GM18526 (cell line): ENCODE results near the gene SGSM1.

Source experiments
- POLR2A ChIP-seq: IDR thresholded peaks from 3 replicates; pipeline ENCODE4 v1.6.1; 2011; ENCODE audit not compliant: insufficient read length; ENCODE audit errors: extremely low read depth

Gene SGSM1

GRCh38 chr22:24823787-24824186 lies 17.8 kb downstream of the SGSM1 start:
- no peak for TF ChIP-seq POLR2A

- no peak for TF ChIP-seq POLR2A
Observed at GRCh38 chr22:24824250-24824649, 18.2 kb downstream of the SGSM1 start.

- no peak for TF ChIP-seq POLR2A
Observed at GRCh38 chr22:24824915-24825314, 18.9 kb downstream of the SGSM1 start.

GRCh38 chr22:24826710-24827285 lies 20.8 kb downstream of the SGSM1 start:
- TF ChIP-seq POLR2A = no peak

GRCh38 chr22:24827296-24827695 lies 21.3 kb downstream of the SGSM1 start:
- no peak for TF ChIP-seq POLR2A

- TF ChIP-seq POLR2A = no peak
Observed at GRCh38 chr22:24830205-24830979, 24.4 kb downstream of the SGSM1 start.

GRCh38 chr22:24831687-24832086 lies 25.7 kb downstream of the SGSM1 start:
- TF ChIP-seq POLR2A = no peak

- TF ChIP-seq POLR2A = no peak
Observed at GRCh38 chr22:24833881-24834495, 28.0 kb downstream of the SGSM1 start.

- TF ChIP-seq POLR2A = no peak
Observed at GRCh38 chr22:24834845-24835570, 29.0 kb downstream of the SGSM1 start.

- no peak for TF ChIP-seq POLR2A
Observed at GRCh38 chr22:24836282-24836681, 30.3 kb downstream of the SGSM1 start.

- no peak for TF ChIP-seq POLR2A
Observed at GRCh38 chr22:24841261-24841660, 35.2 kb downstream of the SGSM1 start.

GRCh38 chr22:24843048-24843447 lies 37.0 kb downstream of the SGSM1 start:
- no peak for TF ChIP-seq POLR2A

GRCh38 chr22:24845041-24845898 lies 39.3 kb downstream of the SGSM1 start:
- no peak for TF ChIP-seq POLR2A

- TF ChIP-seq POLR2A = no peak
Observed at GRCh38 chr22:24847490-24847889, 41.5 kb downstream of the SGSM1 start.

- no peak for TF ChIP-seq POLR2A
Observed at GRCh38 chr22:24848559-24849168, 42.7 kb downstream of the SGSM1 start.

- TF ChIP-seq POLR2A = no peak
Observed at GRCh38 chr22:24855794-24856193, 49.8 kb downstream of the SGSM1 start.
